ENCODE results near the gene PRRC2B. TPM values are rescaled to one million over a fixed set of nuclear protein-coding genes. Genes with fewer than 3 reads are reported as not detected.

Gene PRRC2B
- total RNA-seq, 2 donors from 2014 or later, result 94.7 to 197 TPM

- Histone ChIP-seq H3K4me3 (no peak overlapping the region), H3K36me3 (peaks cover 11 to 51% of the 10 kb centered on the region in 2 donors), H3K27me3 (replicated peaks; ENCODE audit: insufficient read depth) (no peaks in the 10 kb centered on the region), H3K4me1 (replicated peaks) (peaks cover 21% of the 10 kb centered on the region), H3K9me3 (no peaks in the 10 kb centered on the region), H3K27ac (no peak overlapping the region)
- no peak for DNase-seq (ENCODE audit: low spot score)
- 86% methylated on average over 10 of the region's 10 CpGs for WGBS
- intact Hi-C loops (cut with DNase I), result loop anchor here (5.0 to 10.0 kb wide), 2 partner anchors 82 to 124 kb away; no protein-coding TSS in a partner anchor
- TF ChIP-seq POLR2A (IDR thresholded peaks at IDR 0.05), result no peak
- TF ChIP-seq, protein P1, sequence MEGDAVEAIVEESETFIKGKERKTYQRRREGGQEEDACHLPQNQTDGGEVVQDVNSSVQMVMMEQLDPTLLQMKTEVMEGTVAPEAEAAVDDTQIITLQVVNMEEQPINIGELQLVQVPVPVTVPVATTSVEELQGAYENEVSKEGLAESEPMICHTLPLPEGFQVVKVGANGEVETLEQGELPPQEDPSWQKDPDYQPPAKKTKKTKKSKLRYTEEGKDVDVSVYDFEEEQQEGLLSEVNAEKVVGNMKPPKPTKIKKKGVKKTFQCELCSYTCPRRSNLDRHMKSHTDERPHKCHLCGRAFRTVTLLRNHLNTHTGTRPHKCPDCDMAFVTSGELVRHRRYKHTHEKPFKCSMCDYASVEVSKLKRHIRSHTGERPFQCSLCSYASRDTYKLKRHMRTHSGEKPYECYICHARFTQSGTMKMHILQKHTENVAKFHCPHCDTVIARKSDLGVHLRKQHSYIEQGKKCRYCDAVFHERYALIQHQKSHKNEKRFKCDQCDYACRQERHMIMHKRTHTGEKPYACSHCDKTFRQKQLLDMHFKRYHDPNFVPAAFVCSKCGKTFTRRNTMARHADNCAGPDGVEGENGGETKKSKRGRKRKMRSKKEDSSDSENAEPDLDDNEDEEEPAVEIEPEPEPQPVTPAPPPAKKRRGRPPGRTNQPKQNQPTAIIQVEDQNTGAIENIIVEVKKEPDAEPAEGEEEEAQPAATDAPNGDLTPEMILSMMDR (IDR thresholded peaks at IDR 0.05), result no peak
- TF ChIP-seq POLR2AphosphoS5 (IDR thresholded peaks at IDR 0.05), result no peak
Measured at GRCh38 chr9:131478911-131479310, 85.0 kb downstream of the PRRC2B start.

DNA sequence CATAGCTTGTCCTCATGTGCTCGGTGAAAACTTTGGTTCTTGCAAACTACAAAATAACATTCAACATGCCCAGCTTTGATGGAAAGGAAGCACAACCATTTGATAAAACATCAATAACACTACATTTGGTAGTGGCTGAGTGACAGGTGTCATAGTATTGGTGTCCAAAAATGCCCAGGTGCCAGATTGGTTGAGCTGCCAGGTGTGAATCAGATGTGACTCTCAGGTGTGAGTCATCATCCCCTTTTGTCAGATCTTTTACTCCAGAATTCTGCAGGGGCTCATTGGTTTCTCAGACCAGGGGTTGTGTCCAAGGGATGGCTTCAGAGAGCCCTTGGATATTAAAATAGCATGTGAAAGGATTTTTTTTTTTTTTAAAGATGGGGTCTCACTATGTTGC is 86.4 kb downstream of the PRRC2B start:
- Histone ChIP-seq H3K4me3 (no peak overlapping the region), H3K27me3 (replicated peaks; ENCODE audit: insufficient read depth) (no peaks in the 10 kb centered on the region), H3K4me1 (replicated peaks) (peaks cover 21% of the 10 kb centered on the region), H3K9me3 (no peaks in the 10 kb centered on the region), H3K36me3 (peaks cover 18 to 43% of the 10 kb centered on the region in 2 donors), H3K27ac (peak overlapping the region; percentile 65 to 78)
- no peak for TF ChIP-seq POLR2AphosphoS5 (IDR thresholded peaks at IDR 0.05)
- TF ChIP-seq, protein P1 (IDR thresholded peaks at IDR 0.05), result no peak
- TF ChIP-seq POLR2A (IDR thresholded peaks at IDR 0.05), result no peak
- intact Hi-C loops (cut with DNase I), result no loop called here
- 95% methylated on average over 1 of the region's 1 CpG for WGBS
- no peak for DNase-seq (ENCODE audit: low spot score)

DNA sequence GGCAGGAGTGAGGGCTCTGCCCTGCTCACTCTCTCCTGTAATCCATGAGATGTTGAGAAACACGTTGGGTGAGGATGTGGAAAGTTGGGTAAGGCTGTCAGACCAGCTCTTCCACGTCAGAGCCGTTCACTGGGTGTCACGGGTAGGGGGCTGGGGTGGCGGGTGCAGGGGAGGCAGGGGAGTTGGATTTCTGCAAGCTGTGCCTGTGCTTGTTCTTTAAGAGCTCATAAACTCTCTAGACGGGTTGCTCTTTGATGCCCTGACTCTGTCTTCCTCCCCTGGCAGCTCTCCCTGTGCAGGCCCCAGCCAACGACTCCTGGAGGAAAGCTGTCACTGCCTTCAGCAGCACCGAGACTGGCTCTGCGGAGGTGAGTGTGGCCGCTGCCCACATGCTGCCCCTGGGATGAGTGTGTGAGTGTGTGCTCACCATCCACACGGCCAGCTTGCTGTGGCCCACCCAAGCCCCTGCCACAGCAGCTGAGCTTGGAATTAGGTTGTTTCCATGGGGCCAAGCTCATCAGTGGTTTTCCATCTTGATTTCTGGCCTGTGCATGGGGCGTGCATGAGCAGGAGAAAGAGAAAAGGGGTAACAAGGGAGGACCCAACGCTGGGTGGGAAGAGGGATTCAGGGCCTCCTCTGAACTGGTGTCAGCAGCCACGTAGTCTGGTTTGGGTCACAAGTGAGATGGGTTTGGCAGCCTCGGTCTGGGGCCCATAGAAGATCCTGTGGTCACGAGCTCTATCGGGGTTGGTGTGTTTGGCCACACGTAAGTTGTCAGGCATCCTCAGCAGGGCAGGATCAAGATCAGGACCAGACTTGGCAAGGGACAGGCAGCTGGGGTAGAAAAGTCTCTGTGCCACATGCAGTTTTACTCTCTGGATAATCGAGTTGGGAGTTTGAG is 87.8 kb downstream of the PRRC2B start:
- no peaks in the 10 kb centered on the region for H3K27me3 ChIP-seq (replicated peaks; ENCODE audit: insufficient read depth)
- DNase-seq (ENCODE audit: low spot score), result peak; percentile 96
- intact Hi-C loops (cut with DNase I), result no loop called here
- H3K4me1 ChIP-seq (replicated peaks), result peaks cover 21% of the 10 kb centered on the region
- peaks cover 15 to 33% of the 10 kb centered on the region in 2 donors for H3K36me3 ChIP-seq
- TF ChIP-seq POLR2AphosphoS5 (IDR thresholded peaks at IDR 0.05) (peak; percentile 92), POLR2A (IDR thresholded peaks at IDR 0.05) (no peak)
- TF ChIP-seq, protein P1 (IDR thresholded peaks at IDR 0.05), result peak in 1 of 4 experiments; percentile 19
- H3K27ac ChIP-seq, result peak overlapping the region; percentile 66 to 78
- 30% methylated on average over 19 of the region's 19 CpGs for WGBS
- no peaks in the 10 kb centered on the region for H3K9me3 ChIP-seq
- H3K4me3 ChIP-seq, result no peak overlapping the region

GRCh38 chr9:131482343-131483006 is 88.6 kb downstream of the PRRC2B start:
- peaks cover 13 to 29% of the 10 kb centered on the region in 2 donors for H3K36me3 ChIP-seq

More at GRCh38 chr9:131482343-131483006, 88.6 kb downstream of the PRRC2B start:
- TF ChIP-seq, protein P1 (IDR thresholded peaks at IDR 0.05), result no peak
- no peak for TF ChIP-seq POLR2AphosphoS5 (IDR thresholded peaks at IDR 0.05)
- no peak for TF ChIP-seq POLR2A (IDR thresholded peaks at IDR 0.05)
- intact Hi-C loops (cut with DNase I), result no loop called here
- Histone ChIP-seq H3K4me1 (replicated peaks) (peaks cover 21% of the 10 kb centered on the region), H3K4me3 (no peak overlapping the region), H3K9me3 (no peaks in the 10 kb centered on the region), H3K27me3 (replicated peaks; ENCODE audit: insufficient read depth) (no peaks in the 10 kb centered on the region), H3K27ac (peak overlapping the region; percentile 66 to 78)
- no peak for DNase-seq (ENCODE audit: low spot score)
- WGBS, result 64% methylated on average over 21 of the region's 24 CpGs

Measured in prostate gland (tissue), 2 donors.